Measurements from ENCODE around the gene CCDC141.

The CCDC141 gene

DNA sequence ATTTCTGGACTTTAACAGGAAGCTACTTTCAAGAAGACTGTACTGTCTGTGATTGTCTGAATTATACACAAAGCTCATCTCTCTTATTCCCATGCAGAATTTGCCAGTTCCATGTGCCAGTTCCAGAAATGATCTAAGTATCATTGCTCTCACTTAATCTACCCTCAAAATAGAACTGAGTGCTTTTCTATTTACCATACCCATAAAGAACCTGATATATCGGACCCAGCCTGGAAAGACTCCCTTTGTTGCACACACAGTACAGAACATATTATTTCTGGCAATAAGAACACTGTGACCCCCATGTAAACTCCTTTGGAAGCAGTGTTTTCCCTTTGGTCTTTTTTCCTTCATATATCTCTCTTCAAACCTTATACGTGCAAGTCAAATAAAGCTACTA, 140.4 kb downstream of the CCDC141 start:
- DNase-seq: no peak

DNA sequence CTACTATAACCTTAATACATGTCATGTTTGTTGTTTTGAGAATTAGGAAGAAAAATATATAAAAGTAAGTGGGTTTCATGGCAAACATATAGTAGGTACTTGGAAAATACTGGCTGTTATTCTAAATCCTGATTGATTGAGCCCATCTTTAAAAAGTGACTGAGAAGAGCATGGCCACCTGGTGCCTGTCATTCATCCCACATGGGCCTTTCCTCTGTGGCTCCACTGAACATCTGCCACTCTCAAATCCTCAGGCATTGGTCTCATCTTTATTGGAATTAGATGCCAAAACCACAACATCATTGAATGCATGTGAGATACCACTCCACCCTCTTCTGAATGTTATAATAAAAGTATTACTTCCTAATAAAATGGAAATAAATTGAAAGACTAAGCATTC, 141.1 kb downstream of the CCDC141 start:
- no peak for DNase-seq

DNA sequence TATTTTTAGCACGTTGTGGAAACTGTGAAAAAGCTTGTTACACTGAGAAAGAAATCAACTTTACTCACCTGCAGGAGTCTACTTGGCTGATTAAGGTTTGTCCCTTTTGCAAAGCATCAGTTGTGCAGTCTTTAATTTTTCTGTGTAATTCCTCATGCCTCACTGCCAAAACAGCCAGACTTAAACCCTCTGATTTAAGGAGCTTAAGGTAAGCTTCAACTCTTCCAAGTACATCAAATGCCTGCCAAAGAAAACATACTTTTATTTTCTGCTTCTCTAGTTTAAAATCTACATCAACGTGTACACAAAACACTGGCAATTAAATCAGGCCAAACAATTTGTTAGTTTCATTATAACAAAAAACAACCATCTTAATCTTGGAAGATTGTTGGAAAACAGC, 144.7 kb downstream of the CCDC141 start:
- no peak for DNase-seq

DNA sequence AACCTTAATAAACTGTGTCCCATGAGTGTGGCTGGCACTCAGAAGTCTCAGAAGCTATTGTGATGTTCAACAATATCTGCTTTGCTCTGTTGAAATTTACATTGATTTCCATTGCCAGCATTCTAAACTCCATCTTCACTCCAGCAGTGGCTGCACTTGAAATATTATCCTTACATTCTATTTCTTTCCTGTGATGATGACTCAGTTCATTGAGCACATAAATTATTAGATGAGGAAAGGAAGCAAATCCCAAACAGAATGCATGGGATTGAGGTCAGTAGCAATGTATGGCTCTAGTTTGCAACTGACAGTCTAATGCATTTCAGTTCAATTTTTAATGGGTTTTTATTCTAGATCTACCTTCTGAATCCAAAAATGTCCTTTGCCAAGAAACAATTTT, 150.3 kb downstream of the CCDC141 start:
- peak; percentile 49 for DNase-seq

DNA sequence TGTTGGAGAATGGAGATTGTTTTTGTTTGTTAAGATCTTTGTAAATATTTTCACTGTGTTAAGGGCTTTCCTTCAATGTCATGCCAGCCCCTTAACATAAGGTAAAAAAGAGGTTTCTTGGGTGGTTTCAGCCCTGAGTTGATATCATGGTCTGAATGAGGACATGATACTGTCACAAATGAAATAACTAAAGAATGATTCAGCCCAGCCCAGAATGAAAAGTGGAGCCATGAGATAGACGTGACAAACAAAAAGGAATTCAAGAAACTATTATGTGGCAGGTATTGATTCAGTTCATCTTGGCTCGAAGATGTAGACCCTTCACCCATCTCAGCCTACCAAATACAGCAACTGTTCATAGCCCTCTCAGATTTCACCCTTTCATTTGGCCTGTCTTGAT, 154.1 kb downstream of the CCDC141 start:
- DNase-seq: peak; percentile 3

DNA sequence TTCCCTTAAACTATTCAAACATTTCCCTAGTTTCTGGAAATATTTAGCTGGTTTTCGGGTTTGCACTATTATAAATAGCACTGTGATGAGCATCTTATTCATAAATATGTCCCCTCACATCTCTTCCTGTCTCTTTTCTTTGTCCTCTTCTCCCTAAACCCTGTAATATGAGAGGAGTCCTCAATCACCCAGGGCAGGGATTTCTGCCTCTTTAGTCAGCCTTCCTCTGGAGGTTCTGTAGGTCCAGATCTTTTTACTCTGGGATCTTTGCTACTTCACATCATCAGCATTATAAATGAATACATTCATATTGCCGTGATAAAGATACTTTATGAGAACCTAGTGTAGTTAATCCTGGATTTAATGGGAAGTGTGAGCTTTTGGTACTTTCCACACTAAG, 154.8 kb downstream of the CCDC141 start:
- DNase-seq: no peak

DNA sequence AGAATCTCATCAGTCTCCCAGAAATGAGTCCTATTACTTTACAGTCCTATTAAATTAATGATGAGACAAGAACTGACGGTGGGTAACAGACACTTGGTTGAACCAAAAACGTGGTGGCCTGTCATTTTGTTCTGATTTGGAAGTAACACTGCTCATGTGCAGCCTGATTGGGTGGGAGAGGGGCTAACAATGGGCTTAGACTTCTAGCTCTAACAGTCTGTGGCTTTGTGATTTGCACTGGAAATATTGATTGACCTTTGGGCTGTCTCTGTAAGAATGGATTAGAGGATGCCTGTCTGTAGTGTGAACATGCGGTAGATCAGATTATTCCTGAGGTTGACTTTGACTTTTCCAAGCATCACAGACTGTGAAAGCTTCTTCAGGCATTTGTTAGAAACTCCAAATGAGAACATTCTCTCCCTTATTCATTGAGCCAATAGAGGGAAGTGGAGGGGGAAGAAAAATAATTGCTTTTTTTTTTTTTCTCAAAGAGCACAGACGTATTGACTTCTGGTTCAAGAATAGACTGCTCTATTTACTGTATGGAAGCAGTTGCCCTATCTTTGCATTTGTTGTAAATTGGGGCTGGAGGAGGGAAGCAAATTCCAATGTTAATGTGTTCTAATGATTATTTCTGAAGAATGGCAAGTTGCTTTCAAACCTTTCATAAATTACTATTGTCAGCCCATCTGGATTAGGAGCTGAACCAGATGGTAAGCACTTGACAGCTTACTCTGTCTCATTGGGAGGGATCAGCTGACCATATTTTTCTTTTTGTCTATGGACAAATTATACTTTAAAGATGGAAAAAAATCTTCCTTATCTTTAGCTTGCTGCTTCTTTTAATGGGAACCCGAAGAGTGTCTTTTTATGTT, 156.9 kb downstream of the CCDC141 start:
- DNase-seq: no peak

DNA sequence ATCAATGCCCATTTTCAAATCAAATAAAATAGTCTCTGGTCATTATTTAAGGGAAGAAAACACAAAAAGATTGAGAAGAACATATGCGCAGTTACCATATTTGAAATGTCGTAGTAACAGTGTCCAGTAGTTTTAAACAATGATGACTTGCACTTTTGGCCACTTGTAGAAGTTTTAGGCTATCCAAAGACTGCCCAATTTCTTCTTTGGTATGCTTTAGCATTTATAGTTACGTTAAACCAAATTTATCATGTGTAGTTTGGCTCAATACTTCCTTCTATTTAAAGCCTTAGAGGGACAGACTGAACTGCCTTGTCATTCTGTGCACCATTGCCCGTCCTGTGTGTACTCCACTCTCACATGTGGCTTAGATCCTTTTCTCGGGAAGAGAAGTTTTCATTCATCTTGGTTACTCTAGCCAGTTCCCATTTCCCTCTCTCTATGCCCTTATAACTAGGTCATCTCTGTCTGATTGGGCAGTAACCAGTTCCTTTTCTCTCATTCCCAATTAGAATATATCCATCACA, 157.9 kb downstream of the CCDC141 start:
- DNase-seq: no peak

DNA sequence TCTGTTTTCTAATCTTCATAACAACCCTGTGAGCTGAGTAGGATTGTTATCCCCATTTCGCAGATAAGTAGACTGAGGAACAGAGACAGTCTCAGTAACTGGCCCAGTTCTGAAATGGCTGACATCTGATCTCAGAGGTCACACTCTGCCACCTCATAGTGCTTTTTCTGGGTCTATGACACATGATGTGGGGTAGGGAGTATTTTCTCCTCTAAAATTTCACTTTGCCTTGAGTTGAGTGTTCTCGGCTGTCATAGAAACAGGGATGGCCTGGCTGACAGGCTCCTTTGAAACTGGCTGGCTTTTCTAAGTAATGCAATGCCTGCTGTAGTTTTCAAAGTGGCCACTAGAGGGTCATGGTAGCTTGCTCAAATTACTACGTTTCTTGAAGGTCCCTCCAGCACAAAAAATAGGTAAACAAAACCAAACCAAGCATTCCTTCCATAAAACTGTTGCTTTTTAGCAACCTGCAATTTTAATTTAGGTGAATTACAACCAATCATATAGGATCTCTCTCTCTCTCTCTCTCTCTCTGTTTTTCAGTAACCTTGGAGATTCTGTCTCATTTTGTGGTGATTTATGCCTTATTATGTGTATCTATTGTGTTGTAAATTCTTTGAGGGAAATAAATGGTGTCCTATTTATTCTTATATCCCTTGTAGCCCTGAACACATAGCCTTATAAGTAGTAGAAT, 158.5 kb downstream of the CCDC141 start:
- peak; percentile 66 for DNase-seq

DNA sequence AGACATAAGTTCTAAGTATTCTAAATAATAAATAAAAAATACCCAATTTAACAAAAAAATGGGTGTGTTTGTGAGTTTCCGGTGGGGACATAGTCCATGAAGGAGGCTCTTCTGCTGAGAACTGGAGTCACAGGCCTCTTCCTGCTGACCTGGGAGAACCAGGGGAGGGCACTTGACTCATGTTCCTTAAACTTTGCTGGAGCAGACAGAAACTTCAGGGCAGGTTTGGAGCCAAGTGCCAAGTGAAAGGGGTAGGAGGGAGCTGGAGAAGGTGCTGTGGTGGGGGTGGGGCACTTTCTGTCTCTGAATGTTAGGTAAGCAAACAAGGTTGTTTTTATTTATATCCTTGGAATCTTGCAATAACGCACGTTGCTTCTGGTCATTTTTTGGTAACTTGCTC, 163.9 kb downstream of the CCDC141 start:
- no peak for DNase-seq

DNA sequence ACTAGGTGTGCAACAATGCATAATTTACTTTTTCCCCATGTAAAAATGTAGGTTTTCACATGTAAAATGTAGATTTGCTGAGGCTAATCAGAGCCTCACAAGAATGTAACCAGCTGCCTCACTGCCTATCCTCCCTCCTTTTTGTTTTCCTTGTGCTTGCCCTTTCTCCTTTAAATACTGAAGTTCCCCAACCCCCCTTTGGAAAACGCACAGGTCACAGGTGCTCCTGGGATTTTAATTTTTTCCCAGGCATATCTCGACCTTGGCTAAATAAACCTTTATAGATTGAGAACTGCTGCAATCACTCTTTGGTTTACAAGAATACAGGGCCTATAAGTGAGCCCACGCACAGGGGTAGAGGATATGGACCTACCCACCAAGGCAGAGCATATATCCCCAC, 165.5 kb downstream of the CCDC141 start:
- DNase-seq: no peak

DNA sequence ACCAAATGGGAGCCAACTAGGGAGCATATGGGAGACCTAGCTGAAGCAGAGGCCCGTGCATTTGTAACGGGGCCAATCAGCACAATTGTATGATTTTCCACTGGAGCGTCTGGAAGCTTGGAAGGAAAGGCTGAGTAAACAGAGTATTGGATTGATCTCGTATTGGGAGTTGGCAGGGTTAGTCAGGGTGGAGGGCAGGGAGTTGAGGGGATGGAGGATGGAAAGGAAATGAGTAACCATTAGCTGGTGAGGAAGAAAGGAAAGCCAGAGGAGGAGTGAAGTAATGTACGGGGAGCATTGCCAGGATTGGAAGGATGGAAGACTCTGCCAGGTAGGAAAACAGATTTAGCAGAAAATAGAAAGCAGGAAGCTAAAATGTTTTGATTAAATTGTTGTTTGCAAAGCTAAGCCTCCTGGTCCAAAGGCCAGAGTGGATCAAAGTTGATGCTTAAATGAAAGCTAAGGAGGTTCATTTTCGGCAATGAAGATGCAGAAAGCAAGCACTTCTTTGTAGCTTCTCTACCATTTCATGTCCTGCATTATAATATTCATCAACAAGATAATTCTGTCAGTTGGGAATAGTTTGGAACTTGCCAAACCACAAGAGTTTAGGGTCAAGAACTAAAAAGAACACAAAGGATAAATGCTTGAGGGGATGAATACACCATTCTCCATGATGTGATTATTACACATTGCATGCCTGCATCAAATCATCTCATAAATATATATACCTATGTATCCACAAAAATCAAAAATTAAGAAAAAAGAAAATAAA, 167.1 kb downstream of the CCDC141 start:
- peak; percentile 45 for DNase-seq

DNA sequence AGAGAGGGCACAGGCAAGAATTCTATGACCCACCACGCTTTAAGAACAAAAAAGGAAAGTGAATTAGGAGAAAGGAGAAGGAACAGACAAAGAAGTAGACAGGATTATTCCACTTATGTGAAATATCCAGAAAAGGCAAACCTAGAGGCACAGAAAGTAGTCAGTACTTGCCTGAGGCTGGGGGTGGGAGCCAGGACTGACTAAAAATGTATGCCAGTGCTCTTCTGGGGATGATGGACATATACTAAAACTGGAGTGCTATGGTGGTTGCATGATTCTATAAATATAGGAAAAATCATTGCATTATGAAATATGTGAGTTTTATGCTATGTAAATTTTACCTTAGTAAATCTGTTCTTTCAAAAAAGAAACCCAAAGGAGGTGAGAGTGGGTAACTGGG, 168.9 kb downstream of the CCDC141 start:
- no peak for DNase-seq

DNA sequence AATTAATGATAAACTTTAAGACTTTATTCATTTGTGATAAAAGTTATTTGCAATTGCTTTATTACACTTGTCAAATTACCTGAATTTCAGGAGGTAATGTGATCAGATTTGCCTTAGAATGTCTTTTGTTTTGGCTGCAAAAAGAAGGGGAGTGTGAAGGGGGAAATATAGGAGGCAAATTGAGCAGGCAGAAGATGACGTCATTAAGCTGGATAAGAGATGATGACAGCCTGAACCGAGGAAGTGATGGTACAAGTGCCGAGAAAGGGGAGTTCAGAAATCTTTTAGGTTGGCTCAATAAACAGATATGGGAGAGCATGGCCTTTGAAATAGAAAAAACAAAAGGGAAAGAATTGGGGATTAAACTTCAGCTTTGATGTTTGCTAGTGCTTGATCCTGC, 169.7 kb downstream of the CCDC141 start:
- no peak for DNase-seq

DNA sequence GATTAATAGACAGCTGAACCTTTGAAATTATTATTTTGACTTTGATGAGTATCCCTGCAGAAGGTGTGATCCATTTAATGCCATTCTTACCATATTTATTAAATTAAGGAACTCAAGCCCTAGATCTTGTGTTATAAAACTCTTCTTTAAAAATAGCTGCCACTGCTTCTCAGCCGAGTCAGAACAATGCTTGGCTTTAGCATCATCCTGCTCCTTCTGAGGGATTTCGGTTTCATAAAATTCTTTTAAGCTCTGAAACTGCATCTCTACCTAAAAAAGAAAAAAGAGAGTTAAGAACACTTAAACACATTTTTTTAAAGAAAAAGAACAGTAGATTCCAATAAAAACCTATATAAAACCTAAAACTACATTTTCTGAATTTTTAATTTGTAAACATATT, 172.1 kb downstream of the CCDC141 start:
- no peak for DNase-seq

DNA sequence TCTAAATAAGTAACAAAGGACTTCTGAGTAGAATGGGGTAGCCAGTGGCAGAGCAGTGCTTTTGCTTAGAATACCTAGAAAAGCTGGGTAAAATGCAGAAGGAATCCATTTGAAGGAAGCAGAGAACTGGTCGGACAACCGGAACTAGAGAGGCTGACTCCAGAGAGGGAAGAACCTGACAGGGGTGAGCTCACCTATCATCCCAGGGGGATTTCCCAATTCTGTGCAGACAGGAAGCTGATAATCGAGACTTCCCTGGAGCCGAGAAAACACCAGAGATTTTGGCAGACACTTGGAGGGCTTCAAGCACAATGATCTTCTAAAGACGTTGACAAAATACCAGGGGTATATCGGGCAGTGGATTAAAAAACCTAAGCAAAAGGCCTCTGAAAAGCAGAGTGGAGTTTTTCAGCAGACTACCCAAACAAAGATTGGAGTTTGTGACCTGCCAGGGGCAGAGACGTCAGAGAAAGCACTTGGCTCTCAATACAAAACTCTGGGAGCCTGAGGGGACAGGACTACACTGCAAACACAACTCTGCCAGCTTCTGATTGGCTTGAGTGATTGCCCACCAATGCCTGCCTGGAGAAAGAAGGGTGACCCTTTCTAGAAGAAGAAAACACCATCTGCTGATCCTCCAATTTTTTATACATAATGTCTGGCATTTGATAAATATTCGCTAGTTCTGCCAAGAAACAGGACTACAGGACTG, 175.3 kb downstream of the CCDC141 start:
- DNase-seq: no peak

DNA sequence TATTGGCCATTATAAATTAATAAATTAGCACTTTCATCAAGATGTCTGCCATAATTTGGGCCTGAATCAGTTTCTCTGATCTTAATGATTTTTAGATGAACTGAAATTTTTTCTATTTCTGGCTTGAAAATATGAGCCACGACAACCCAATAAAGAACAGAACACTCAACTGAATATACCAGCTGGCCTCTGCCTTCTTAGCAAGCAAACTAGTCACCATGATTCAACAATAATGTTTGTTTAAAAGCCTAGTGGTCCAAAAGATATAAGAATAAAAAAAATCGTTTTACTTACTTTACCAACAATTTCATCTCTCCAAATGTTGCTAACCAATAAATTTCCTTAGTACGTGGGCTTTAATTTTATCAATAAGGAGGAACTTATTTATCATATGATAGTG, 176.0 kb downstream of the CCDC141 start:
- DNase-seq: no peak

DNA sequence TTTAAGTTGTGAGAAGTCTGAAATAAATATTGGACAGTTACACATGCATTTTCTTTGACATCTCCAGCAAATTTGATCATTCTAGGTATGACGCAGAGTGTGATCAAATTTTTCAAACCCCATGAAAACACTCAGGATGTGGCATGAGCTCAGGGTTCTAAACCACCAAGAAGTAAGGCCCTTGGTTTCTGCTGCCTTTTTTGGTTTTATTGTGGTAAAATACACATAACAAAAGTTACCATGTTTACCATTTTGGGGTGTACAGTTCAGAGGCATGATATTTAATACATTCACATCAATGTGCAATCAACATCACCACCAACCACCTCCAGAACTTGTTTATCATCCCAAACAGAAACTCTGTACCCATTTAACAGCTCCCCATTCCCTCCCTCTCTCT, 178.4 kb downstream of the CCDC141 start:
- DNase-seq: no peak

DNA sequence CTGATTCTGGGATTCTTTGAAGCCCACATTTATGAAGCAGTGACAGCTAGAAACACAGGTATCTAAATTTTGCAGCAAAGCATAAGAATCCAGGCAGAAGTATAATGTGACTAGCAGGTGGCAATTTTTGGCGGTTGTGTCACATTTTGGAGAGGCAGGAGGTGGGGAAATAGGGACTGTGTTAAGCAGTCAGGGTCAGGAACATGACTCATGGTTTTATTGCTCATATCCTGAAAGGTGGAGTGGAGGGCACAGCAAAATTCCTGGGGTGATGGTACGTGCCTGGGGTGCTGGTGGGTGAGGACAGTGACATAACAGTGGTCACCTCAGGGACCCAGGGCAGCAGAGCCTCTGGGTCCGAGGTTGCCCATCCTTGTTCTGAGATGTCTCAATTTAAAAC, 179.2 kb downstream of the CCDC141 start:
- peak; percentile 5 for DNase-seq

DNA sequence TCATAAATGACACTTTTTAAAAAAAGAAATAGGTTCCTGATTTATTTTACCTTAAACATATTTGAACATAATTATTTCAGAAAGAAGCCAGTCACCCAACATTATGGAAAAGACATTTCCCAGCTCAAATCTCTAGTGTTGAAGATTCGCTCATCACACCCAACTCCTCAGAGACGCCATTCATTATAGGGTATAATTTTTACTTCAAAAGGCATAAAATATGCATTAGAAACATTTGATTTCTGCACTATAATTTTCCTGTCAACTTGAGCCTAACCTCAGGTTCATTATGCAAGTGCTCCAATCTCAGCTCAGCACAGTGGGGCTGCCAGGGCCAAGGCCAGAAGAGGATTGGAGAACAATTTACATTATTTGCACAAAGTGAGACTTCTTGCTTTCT, 183.9 kb downstream of the CCDC141 start:
- DNase-seq: no peak

DNA sequence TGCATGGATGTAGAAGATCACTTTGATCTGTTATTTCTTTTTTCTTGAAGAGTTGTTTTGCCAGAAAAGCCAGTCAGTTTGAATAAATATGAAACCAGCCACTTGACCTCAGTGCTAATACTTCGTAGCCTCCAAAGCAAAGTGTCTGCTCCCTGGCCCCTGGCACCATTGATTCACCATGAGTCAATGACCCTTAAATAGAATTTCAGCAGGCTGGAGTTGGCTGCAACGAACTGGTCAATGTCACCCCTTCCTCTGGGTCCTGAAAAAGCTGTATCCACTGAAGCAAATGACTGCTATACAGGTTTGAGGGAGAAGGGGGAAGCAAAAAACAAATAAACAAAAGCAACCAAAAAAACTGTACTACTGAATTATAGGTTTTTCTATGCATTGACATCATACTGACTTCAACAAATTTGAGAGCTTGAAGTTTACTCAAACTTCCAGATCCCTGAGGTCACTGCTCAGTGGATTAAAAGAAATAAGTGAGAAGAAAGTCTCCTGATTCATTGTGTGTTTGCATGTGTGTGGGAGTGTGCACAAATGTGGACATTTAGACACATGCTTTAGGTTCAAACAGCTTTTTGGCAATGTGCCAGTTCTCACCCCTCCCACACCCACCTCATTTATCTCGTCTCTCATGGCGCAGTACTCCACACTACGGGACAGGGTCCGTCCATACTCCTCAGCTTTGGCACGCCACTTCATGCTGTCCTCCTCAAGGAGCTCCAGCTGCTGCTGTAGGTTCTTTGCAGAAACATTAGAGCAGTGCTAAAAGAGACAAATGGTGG, 184.6 kb downstream of the CCDC141 start:
- no peak for DNase-seq

Measured in fibroblast of skin of right biceps (primary cell).